H1 (cell line): ENCODE results near the gene MED19. TPM values are rescaled to one million over a fixed set of nuclear protein-coding genes. Genes with fewer than 3 reads are reported as not detected.

ENCODE experiments used
- BCL11A ChIP-seq, 2 experiments: IDR thresholded peaks; one replicate each; pipeline ENCODE4 v1.6.1; 2011; ENCODE audit warnings: low read depth in 2 of 2, low read length in 2 of 2, mild to moderate bottlenecking in 2 of 2
- BRCA1 ChIP-seq: IDR thresholded peaks from 2 replicates; pipeline ENCODE4 v1.6.1; 2012; ENCODE audit warnings: low read depth, low read length, improper control_type of control experiment
- CBX5 ChIP-seq: fragments of 300-800, 300-1000 bp; sonication (generic); IDR thresholded peaks from 2 replicates; pipeline ENCODE4 v1.7.1; 2016; ENCODE audit warnings: antibody characterized with exemption, low read length, low read depth
- FOSL1 ChIP-seq: IDR thresholded peaks from 2 replicates; pipeline ENCODE4 v1.6.1; 2011; ENCODE audit warnings: mild to moderate bottlenecking, low read depth, low read length, moderate library complexity; ENCODE audit not compliant: insufficient read depth
- GTF2F1 ChIP-seq: IDR thresholded peaks from 2 replicates; pipeline ENCODE4 v1.6.1; 2012; ENCODE audit warnings: low read depth, low read length, improper control_type of control experiment, borderline replicate concordance
- HDAC6 ChIP-seq: IDR thresholded peaks from one replicate; pipeline ENCODE4 v1.7.1; 2012; ENCODE audit warnings: low read depth, mild to moderate bottlenecking, inconsistent platforms, low read length, moderate library complexity
- SIX5 ChIP-seq: IDR thresholded peaks from 2 replicates; pipeline ENCODE4 v1.6.1; 2011; ENCODE audit warnings: mild to moderate bottlenecking, low read depth, low read length
- TAF1 ChIP-seq: IDR thresholded peaks from 2 replicates; pipeline ENCODE4 v1.6.1; 2011; ENCODE audit warnings: mild to moderate bottlenecking, low read depth, low read length
- polyA plus RNA-seq, 7 experiments: library from polyadenylated mRNA; depleted of rRNA in 3 of 7; stranded (reverse) in 5 of 7; unstranded in 2 of 7; fragments of >200 nt in 5 of 7; fragments of 200-250 nt in 2 of 7; gene quantifications; 1 replicate in 5 of 7; 2 replicates in 1 of 7; 4 replicates in 1 of 7; pipeline versions ENCODE4 v1.2.1 to v1.2.3, GENCODE V29; 2011 to 2013; ENCODE audit warnings: missing spikeins in 2 of 7, mixed read lengths in 2 of 7
- total RNA-seq: library from RNA; stranded (reverse); fragmentation: NEBNext Ultra II Directional; extraction: Animal tissue kit (Norgen Biotek cat#: 25700); gene quantifications from 2 replicates; pipeline ENCODE4 v1.2.1, GENCODE V29; 2021
- TF ChIP-seq, protein P1 (sequence below): IDR thresholded peaks from 2 replicates; pipeline ENCODE4 v1.6.1; 2012; ENCODE audit warnings: low read length, inconsistent platforms

MED19 gene
- total and polyA plus RNA-seq, 2 of the 8 experiments (the other 6 are each of a cell fraction or from before 2014, with no cell fraction given) = 19.4 to 35.4 TPM

GRCh38 chr11:57659669-57660068 is 52.3 kb downstream of the MED19 start (continued):
- TF ChIP-seq, protein P1, sequence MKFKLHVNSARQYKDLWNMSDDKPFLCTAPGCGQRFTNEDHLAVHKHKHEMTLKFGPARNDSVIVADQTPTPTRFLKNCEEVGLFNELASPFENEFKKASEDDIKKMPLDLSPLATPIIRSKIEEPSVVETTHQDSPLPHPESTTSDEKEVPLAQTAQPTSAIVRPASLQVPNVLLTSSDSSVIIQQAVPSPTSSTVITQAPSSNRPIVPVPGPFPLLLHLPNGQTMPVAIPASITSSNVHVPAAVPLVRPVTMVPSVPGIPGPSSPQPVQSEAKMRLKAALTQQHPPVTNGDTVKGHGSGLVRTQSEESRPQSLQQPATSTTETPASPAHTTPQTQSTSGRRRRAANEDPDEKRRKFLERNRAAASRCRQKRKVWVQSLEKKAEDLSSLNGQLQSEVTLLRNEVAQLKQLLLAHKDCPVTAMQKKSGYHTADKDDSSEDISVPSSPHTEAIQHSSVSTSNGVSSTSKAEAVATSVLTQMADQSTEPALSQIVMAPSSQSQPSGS = no peak
- TF ChIP-seq BRCA1 (no peak), TAF1 (no peak), GTF2F1 (no peak), FOSL1 (no peak), HDAC6 (no peak), CBX5 (no peak), BCL11A (IDR thresholded peaks at IDR 0.05; ENCODE audit: low read depth in 2 of 2, low read length in 2 of 2) (no peak), SIX5 (no peak)
